GM04503 (cell line): ENCODE data around the gene KCTD10.
"Not testable (repeated sequence)": the region's sequence is repeated elsewhere in the genome, so short reads cannot be mapped to it uniquely, and the experiment has no call there.

Experiments
- DNase-seq: peaks from one replicate; pipeline ENCODE4 v3.0.0-alpha.2; 2012; ENCODE audit warnings: low read depth

Gene KCTD10

DNA sequence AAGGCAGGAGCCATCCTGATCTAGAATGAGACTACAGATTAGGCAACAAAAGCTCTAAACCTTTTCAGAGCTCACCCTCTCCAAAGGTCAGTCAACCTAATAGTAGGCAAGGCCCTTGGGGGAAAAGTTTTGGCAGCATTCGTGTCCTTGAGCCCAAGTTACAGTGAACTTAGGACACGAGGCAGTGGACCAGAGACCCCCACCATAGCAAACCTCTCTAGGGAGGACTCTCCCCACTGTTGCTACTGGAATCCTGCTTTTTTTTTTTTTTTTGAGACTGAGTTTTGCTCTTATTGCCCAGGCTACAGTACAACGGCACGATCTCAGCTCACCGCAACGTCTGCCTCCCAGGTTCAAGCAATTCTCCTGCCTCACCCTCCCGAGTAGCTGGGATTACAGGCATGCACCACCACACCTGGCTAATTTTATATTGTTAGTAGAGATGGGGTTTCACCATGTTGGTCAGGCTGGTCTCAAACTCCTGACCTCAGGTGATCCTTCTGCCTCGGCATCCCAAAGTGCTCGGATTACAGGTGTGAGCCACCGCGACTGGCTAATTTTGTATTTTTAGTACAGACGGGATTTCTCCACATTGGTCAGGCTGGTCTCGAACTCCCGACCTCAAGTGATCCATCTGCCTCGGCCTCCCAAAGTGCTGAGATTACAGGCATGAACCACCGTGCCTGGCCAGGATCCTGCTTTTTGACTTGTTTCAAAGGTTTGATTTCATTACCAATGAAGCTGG, 3.4 kb downstream of the KCTD10 start:
- DNase-seq = not testable (repeated sequence)

DNA sequence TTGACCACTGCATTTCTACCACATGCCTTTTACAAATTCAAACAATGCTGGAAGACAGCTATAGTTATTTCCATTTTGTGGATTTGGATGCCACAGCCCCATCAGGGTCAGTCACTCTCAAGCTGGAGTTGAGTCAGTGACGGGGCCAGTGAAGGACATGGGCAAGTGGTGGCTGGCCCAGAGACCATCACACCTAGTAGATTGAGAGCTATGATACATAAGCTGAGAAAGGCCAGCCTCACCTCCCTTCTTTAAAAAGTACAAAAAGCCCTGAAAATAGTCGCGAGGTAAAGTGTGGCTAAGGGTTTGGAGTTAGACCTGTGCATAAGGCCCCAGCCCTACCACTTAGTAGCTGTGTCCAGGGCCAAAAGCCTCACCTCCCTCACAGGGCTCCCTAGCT, 4.1 kb downstream of the KCTD10 start:
- DNase-seq = no peak

DNA sequence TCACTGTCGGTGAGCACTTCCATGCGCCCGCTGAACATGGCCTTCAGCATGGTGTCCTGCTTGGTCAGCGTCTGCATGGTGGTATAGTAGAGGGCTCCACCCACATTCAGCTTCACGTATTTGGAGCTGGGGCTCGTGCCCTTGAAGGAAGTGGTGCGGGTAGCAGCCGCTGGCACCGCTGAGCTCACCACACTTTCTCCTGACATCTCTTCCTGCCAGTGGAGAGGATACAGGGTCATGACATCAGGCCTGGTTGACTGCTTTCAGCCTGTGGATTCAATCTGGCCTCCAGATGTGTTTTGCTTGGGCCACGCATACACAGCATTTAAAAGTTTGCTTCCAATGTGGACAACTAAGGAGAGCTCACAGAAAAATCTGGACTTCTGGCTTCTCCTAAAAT, 7.6 kb downstream of the KCTD10 start:
- DNase-seq = no peak

DNA sequence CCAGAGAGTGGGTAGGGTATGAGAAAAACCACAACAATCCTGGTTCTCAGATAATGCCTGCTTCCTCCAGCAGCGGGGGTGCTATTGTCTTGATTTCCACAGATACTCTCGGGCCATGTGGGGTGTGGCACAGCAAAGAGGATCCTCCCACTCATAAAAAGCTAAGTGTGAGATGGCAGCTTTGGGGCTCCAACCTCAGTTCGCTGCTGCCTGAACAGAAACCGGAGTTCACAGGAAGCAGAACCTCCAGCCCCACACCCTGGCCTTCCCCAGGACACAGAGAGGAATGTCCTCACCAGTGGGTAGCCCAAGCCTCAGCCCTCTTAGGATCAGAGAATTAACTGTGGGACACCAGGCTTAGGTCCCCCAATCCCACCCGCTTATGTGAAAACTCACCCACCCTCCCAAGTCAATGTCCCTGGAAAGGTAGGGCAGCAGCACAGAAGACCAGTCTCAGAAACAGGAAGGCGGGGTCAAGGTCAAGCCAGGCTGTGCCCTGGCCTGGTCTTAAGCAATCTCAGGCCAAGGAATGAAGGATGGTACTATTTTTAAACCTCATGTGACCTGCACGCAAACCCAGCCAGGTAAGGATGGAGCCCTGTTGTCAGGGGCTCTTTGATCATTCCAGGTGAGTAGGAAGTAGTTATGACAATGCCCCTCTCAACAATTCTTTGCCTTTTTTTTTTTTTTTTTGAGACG, 9.0 kb downstream of the KCTD10 start:
- no peak for DNase-seq

DNA sequence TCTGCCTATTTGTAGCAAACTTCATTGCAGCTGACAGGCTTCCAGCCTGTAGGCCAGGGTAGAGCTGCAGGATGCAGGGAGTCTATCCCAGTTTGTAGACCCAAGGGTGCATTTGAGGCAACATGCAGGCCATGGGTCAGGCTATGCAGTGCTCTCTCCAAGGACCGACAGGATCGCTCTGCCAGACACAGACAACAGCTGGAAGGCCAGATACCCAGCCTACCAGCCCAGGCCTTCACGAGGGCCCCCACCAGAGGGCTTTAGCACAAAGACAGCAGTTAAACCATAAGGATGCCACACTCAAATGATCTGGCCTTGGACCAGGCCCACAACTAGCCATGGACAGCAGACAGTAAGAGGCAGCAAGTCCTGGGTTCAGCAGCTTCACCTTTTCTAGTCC, 10.3 kb downstream of the KCTD10 start:
- no peak for DNase-seq

DNA sequence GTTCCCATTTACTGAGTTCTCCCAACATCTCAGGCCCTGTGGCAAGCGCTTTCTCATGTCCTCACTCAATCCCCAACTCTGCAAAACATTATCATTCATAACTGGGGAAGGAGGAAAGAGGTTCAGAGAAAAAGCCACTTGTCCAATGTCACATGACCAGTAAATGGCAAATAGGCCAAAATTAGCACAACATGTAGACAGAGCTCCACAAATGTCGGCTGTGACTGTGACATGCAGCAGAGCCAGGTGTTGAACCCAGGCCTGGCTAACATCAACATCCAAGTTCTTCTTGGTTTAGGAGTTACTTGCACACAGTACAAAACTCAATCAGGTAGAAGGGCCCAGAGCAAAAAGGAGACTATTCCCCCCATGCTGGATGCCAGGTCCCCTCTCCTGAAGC, 10.8 kb downstream of the KCTD10 start:
- DNase-seq = no peak

DNA sequence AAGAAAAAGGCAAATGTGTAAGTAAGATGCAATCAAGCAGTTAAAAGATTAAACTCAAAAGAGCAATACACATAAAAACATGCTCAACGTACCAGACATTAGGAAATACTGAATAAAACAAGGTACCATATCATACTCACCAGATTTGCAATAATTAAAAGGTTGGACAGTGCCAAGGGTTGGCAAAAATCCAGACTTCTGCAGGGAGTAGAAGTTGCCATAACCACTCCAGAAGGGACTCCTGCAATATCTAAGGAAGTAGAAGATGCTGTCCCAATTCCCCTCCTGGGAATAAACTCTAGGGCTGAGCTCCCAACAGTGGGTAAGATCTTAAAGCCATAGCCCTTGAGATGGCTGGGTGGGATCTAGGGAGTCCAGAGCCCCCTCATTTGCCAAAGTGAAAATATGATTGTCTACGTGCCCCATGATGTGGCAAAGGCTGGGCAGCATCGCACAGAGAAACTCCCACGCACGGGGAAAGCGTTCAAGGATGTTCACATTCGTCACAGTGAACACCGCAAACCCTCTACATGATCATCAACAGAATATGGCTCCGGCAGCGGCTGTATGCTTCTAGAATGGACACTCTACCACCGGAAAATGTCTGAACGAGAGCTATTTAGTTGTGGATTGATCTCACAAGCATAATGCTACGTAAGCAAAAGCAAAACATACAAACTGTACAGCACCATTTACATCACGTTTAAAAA, 12.3 kb downstream of the KCTD10 start:
- no peak for DNase-seq

DNA sequence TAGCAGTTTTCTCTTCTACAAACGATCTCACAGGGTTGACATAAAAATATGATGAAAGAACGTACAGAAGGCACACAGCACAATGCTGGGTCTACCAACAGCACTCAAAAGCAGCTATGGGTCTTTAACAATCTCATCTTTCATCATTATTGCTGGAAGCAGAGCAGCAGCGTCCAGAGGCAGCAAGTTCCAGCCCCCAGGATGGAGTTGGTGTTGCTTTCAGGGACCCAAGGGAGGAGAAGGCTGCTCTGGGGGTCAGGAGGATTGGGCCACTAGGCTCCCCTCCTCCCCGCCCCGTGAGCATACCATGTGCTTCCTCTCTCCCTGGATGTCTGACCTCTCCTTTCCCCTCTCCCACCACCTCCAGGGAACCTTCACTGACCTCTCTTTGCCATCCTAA, 13.3 kb downstream of the KCTD10 start:
- DNase-seq = no peak

DNA sequence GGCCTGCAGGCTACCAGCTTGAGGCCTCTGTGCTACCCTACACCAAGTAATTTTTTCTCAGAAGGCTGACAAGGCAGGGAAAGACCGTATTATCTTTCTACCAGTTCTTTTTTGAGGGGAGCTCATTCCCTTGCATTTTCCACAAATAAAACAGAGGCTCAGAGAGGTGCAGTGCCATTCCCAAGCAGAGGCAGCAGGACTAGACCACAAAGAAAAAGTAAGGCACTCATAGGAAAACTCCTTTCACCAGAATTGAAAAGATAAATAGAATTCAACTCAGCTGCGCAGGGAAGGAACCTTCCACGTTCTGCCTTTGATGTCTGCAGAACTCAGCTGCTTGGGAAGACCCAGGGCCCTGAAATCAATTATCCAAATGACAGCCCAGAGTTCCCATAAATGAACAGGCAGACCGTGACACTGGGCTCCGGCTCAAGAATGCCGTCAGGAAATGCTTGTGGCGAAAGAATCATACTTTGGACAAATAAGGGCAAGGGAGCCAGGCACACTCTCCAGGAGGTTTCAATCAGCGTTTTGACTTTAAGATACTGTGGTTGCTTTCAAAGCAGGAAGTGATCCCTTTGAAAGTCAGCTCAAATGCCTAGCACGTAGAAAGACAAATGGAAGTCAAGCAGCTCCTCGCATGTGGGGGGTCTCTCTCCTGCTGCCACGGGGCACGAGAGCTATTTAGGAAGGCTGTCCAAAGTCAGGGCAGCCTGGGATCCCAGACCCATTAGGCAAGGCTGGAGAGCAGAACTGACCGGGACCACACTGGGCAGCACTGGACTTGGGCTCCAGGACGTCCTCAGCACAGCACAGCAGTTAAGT, 14.0 kb downstream of the KCTD10 start:
- DNase-seq = peak; percentile 96

DNA sequence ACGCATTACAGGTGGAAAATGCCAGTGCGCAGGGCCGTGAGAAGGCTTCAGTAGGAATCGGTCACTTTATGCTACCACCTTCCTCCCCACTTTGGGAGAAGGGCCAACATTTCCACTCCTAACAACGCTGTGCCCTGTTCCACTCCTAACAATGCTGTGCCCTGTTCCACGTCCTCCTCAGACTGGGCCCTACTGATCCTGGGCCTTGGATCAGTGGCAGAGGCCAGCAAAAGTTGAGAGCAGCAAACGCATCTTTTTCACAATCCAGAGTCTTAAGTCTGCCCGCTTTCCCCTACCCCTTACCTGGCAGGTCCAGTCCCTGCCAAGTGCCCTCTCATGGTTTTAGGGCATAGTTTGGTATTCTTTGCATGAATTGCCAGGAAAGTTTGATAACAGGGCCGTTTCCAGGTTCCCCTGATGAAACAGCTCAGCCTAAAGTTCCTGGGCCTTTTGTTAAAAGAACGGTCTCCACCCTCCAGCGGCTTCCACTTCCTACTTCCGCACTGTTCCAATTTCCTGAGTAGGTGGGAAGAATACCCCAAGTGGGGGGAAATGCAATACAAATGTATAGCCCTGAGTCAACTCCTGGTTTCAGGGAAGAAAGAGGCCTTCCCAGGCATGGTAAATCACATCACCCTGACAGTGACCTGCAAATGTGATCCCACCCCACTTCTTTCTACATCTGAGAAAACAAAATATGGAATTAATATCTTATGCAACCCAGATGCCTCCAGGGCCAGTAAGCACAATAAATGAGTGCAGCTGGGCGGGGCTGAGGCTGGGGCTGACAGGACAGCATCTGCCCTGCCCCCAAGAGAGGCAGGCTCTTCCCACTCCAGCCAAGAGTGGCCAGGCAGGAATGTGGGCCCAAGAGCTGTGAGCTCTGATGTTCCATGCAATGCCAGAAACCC, 15.0 kb downstream of the KCTD10 start:
- DNase-seq = peak; percentile 96

DNA sequence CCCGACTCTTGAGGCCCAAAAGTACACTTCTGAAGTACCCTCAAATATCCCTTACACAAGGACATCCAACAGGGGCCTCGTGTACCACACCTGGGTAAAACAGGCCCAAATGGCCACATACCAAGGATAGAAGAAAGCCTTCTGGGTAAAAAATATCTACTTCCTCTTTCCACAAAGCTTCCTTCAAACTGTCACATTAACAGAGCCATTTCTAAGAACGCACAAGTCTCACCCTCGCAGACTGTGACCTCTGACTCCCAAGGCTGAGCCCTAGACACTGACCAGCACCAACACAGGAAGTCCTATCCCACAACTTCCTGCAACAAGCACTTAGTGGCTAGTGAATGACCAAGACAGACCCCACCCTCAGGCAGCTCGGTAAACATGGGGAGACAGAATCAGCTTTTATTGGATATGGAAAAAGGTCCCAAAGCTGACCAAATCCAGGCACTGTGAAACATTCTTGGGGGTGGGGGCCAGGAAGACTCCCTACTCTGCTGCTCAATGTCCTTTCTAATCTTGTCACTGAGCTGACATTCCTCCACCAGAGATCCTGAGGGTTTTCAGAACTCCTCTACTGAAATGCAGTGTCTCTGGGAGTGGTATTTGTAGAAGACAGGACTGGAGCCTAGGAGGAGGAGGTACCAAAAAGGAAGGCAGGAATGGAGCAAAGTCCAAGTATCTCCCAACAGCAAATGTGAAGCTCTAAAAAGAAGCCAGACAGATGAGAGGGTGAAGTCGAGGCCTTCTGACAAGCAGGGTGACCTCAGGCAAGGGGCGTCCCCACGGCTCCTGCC, 15.9 kb downstream of the KCTD10 start:
- DNase-seq = no peak

DNA sequence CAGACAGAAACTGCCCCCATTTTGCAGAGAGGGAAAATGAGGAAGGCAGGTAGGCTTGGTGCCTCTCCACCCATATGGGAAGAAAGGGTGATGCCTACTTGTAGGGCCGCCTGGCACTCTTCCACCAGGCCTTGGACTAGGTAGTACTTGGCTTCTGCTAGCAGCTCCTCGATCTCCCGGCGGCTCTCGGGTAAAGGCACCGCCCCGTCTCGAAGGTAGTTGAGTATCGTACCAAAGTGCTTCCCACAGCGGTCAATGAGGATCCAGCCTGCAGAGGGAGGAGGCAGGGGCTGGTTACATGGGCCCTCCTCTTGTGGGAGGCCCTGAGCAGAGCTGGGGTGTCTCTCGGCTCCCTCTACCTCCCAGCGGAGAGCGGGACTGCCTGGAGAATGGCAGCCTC, 16.6 kb downstream of the KCTD10 start:
- DNase-seq = no peak

DNA sequence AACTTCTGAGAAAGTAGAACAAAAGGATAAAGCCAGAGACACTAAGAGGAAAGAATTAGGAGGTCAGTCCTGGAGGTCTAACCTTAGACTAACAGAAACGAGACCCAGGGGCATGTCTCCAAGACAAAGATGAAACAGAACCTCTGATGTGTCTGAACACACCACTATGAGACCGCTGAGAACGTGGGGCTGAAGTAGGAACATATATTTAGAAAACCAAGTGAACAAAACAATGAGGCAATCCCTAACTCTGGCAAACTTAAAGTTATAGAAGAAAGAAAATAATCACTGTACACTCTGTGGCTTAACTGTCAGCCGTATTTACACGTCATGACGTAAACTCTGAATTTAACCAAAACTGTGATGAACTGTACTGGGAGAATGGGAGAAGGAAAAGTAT, 17.9 kb downstream of the KCTD10 start:
- no peak for DNase-seq

DNA sequence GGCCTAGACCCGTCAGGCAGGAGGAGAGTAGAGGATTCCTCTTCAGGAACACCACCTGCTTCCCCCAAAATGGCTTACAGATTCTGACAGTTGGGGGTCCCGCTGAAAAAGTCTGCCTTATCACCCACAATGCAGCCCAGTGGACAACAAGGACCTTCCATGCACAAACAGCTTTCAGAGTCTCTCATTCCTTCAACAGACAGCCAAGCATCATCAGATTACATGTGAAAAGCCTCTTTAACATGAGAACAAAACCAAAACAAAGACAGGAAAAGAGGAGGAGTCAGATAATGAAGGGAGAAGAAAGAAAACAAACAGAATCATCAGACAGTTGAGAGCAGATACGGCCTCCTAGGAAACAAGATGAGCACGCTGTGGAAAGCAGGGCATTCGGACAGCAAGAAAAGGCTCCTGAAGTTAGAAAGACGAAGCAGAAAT, 18.3 kb downstream of the KCTD10 start:
- peak; percentile 40 for DNase-seq

DNA sequence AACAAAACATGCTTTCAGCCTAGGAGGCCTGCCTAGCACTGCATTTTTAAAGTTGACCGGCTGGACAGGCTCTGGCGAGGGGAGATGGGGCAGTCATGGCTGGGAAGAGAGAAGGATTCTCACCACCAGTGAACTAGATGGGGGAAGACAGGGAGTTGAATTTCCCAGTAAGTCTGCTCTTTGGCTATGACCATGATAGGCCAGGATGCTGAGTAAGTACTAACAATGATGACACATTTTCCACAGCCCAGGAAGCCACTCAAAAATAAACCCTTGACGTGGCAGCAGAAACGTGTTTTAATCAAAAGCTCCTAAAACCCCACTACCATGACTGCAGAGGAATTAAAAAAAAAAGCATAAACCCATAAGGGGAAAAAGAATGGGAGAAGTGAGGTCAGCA, 19.0 kb downstream of the KCTD10 start:
- DNase-seq = no peak

DNA sequence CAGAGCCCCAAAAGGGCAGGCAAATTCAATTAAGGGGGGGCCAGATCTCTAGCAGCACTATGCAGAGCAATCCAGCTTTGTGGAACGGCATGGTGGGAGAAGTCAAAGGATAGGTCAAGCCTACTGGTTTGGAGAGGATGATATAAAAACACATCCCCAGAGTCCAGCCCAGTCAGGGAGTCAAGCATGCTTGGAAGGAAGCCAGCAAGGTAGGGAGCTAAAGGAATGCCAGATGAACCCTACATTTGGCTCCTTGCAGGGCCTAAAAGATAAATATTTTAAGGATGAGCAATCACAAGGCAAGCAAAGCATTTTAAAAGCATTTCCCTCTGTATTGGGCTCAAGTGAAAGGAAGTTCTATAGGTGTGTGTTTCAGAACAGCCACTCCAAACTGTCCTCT, 21.4 kb downstream of the KCTD10 start:
- DNase-seq = no peak

DNA sequence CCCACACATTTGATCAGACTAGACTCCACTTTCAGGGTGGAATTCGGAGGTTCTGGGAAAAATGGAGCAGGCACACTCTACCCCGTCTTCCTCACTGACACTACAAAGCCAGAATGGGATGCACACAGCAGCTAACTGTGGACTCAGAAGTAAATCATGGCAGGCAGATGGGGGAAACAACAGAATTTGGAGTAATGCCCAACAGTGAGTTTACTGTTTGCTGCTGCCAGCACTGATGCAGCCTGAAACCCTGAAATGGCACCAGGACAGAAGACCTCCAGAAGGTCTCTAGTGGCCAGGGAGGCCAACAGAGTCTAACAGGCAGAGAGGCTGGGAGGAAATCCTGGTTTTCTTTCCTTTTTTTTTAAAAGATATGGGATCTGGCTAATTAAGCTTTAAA, 24.6 kb downstream of the KCTD10 start:
- no peak for DNase-seq

DNA sequence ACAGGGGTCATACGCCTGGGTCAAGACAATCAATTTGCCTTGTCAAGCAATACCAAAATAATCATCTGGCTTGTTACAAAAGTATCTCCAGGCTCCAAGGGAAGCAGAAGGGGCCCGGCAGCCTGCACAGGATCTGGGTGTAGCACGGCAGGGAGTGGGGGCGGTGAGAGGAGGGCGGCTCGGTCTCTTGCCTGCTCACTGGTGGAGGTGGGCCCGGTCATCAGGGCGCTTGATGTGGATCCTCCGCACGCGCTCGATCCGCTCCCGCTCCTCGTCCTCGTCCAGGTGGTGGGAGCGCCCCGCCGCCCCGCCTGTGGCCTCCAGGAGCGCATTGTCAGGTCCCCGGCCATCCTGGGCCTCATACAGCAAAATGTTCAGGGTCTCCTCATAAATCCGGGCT, 25.7 kb downstream of the KCTD10 start:
- DNase-seq = no peak

DNA sequence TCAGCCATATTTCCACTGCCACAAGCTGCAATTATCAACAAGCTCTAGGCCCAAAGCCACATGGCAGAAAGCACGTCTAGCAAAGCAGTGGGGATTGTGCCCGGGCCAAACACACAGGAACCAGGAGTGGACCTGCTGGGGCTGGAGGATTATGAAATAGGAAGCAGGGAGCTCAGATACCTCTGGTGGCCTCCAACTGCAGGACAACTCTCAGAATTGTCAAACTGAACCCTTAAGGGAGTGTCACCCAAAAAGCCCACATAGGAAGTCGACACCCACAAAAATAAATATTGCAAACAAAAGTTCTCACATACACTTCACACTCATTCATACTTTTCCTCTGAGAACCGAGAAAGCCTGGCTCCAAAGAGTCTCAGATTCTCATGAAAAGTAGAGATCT, 26.1 kb downstream of the KCTD10 start:
- DNase-seq = no peak

DNA sequence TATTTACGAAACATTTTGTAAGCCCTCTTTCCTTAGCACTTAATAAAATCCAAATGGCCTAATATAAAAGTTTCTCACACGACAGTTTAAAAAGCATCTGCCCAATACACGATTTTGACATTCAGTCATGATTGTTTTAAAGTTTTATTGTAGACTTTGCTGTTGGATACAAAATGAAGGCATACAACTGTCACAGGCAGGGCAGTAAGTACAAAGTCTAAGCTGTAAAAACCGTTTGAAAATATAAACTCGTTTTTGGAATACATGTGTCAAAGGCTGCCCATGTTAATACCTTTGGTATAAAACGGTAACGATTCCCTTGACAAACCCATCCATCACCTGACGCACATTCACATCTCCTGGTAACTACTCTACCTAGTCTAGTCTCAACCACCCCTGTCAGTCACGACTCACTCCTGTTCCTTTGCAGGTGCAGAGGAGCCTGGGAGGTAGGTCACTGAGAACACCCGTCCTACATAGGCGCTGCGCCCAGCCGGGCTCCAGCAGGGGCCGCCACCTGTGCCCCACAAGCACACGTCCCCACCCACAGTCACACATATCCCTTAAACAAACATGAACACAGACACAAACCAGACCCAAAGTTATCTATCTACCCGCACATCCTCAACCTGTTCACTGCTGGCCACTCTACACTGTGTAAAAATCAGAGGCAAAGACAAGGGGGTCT, 27.1 kb downstream of the KCTD10 start:
- no peak for DNase-seq
